Fibroblast of lung (primary cell): ENCODE results near the gene SNAP47. TPM values are rescaled to one million over a fixed set of nuclear protein-coding genes. Genes with fewer than 3 reads are reported as not detected.

Experiments used
- DNase-seq, 2 donors: peaks; one replicate each; pipeline versions ENCODE4 v3.0.0 to v3.0.0-alpha.2; 2010; ENCODE audit warnings: low read depth in 2 of 2
- H2AFZ ChIP-seq: 2 replicates; pipeline ENCODE4 v1.5.1; 2012; ENCODE audit warnings: low read length, control low read depth, inconsistent platforms
- H3K27ac ChIP-seq: 2 replicates; pipeline ENCODE4 v1.5.1; 2011; ENCODE audit warnings: low read length, control low read depth; ENCODE audit not compliant: insufficient read depth
- H3K27me3 ChIP-seq: 2 replicates; pipeline ENCODE4 v1.5.1; 2011; ENCODE audit warnings: mild to moderate bottlenecking, low read length; ENCODE audit not compliant: control insufficient read depth, insufficient read depth
- H3K36me3 ChIP-seq: 2 replicates; pipeline ENCODE4 v1.5.1; 2011; ENCODE audit warnings: low read length; ENCODE audit not compliant: control insufficient read depth, insufficient read depth
- H3K4me1 ChIP-seq: 2 replicates; pipeline ENCODE4 v1.5.1; 2011; ENCODE audit warnings: low read length; ENCODE audit not compliant: control insufficient read depth, insufficient read depth; ENCODE audit errors: extremely low read depth
- H3K4me2 ChIP-seq: 2 replicates; pipeline ENCODE4 v1.5.1; 2011; ENCODE audit warnings: low read length, control low read depth; ENCODE audit not compliant: insufficient read depth; ENCODE audit errors: extremely low read depth
- H3K4me3 ChIP-seq, 4 experiments: fragments of 200-600 bp in 1 of 4; sonication (generic) in 1 of 4; replicated peaks in 1 of 4; 2 replicates each; pipeline ENCODE4 v1.5.1; 2011 to 2016; ENCODE audit warnings: low read length in 4 of 4, low read depth in 3 of 4, mild to moderate bottlenecking in 3 of 4, control low read depth in 2 of 4, inconsistent platforms in 1 of 4, mixed read lengths in 1 of 4; ENCODE audit not compliant: insufficient read depth in 1 of 4; ENCODE audit errors: control extremely low read depth in 1 of 4
- H3K79me2 ChIP-seq: 2 replicates; pipeline ENCODE4 v1.5.1; 2012; ENCODE audit warnings: mild to moderate bottlenecking, low read length, inconsistent platforms; ENCODE audit not compliant: control insufficient read depth, insufficient read depth
- H3K9ac ChIP-seq: 2 replicates; pipeline ENCODE4 v1.5.1; 2011; ENCODE audit warnings: mild to moderate bottlenecking, low read length, control low read depth; ENCODE audit not compliant: insufficient read depth
- H3K9me3 ChIP-seq: 2 replicates; pipeline ENCODE4 v1.5.1; 2012; ENCODE audit warnings: low read depth, low read length; ENCODE audit not compliant: control insufficient read depth, insufficient read depth
- H4K20me1 ChIP-seq: 2 replicates; pipeline ENCODE4 v1.5.1; 2011; ENCODE audit warnings: low read length; ENCODE audit not compliant: control insufficient read depth, insufficient read depth; ENCODE audit errors: extremely low read depth
- CTCF ChIP-seq, 2 donors: IDR thresholded peaks in 1 of 2; conservative IDR thresholded peaks in 1 of 2; 1 replicate in 1 of 2; 2 replicates in 1 of 2; pipeline ENCODE4 v1.5.1; 2011 to 2012; ENCODE audit warnings: low read length in 2 of 2, control low read depth in 1 of 2, inconsistent platforms in 1 of 2, low read depth in 1 of 2, mild to moderate bottlenecking in 1 of 2
- EZH2 ChIP-seq: IDR thresholded peaks from 2 replicates; pipeline ENCODE4 v1.5.1; 2012; ENCODE audit warnings: low read length, control low read depth, mild to moderate bottlenecking; ENCODE audit errors: missing control alignments
- polyA plus RNA-seq, 2 donors: library from polyadenylated mRNA; depleted of rRNA in 1 of 2; stranded (reverse) in 1 of 2; unstranded in 1 of 2; fragments of >200 nt; gene quantifications; 2 replicates each; pipeline ENCODE4 v1.2.1, GENCODE V29; 2011 to 2012; ENCODE audit warnings: missing spikeins in 1 of 2
- total RNA-seq: library from RNA; depleted of rRNA; stranded (reverse); fragments of >200 nt; gene quantifications from 2 replicates; pipeline ENCODE4 v1.2.1, GENCODE V29; 2014

The SNAP47 gene
- total and polyA plus RNA-seq, 2 donors (not counting 1 experiment from before 2014, with no cell fraction given): 32.4 to 66.9 TPM

- Histone ChIP-seq H3K27me3 (no peaks in the 10 kb centered on the region), H4K20me1 (no peaks in the 10 kb centered on the region), H2AFZ (no peak overlapping the region), H3K4me2 (no peak overlapping the region), H3K4me1 (peaks cover 3% of the 10 kb centered on the region), H3K27ac (no peak overlapping the region), H3K79me2 (no peaks in the 10 kb centered on the region), H3K4me3 (no peak overlapping the region), H3K9ac (no peak overlapping the region), H3K9me3 (no peaks in the 10 kb centered on the region), H3K36me3 (peaks cover 14% of the 10 kb centered on the region)
- TF ChIP-seq CTCF (conservative IDR thresholded peaks at IDR 0.05 in 1 of 2, IDR thresholded peaks at IDR 0.05 in 1 of 2; ENCODE audit: low read depth in 1 of 2, low read length in 2 of 2): no peak
- no peak for TF ChIP-seq EZH2
- no peak for DNase-seq
Observed at GRCh38 chr1:227770812-227771211, 35.6 kb downstream of the SNAP47 start.

- Histone ChIP-seq H2AFZ (no peak overlapping the region), H3K27me3 (no peaks in the 10 kb centered on the region), H3K4me2 (no peak overlapping the region), H3K9me3 (no peaks in the 10 kb centered on the region), H3K4me3 (no peak overlapping the region), H3K27ac (no peak overlapping the region), H3K4me1 (peaks cover 3% of the 10 kb centered on the region), H3K9ac (no peak overlapping the region), H3K79me2 (no peaks in the 10 kb centered on the region), H3K36me3 (peaks cover 16% of the 10 kb centered on the region), H4K20me1 (no peaks in the 10 kb centered on the region)
- TF ChIP-seq CTCF (conservative IDR thresholded peaks at IDR 0.05 in 1 of 2, IDR thresholded peaks at IDR 0.05 in 1 of 2; ENCODE audit: low read depth in 1 of 2, low read length in 2 of 2): no peak
- no peak for TF ChIP-seq EZH2
- DNase-seq: no peak
Observed at GRCh38 chr1:227771326-227771725, 36.1 kb downstream of the SNAP47 start.

GRCh38 chr1:227771771-227772170 lies 36.5 kb downstream of the SNAP47 start:
- no peak for DNase-seq
- peaks cover 16% of the 10 kb centered on the region for H3K36me3 ChIP-seq
- no peaks in the 10 kb centered on the region for H3K27me3 ChIP-seq
- no peak overlapping the region for H3K27ac ChIP-seq
- H3K79me2 ChIP-seq: no peaks in the 10 kb centered on the region
- H3K9me3 ChIP-seq: no peaks in the 10 kb centered on the region
- H4K20me1 ChIP-seq: no peaks in the 10 kb centered on the region
- no peak for TF ChIP-seq CTCF (conservative IDR thresholded peaks at IDR 0.05 in 1 of 2, IDR thresholded peaks at IDR 0.05 in 1 of 2; ENCODE audit: low read depth in 1 of 2, low read length in 2 of 2)
- TF ChIP-seq EZH2: no peak
- H3K9ac ChIP-seq: no peak overlapping the region
- H3K4me2 ChIP-seq: no peak overlapping the region
- H2AFZ ChIP-seq: no peak overlapping the region
- peaks cover 3% of the 10 kb centered on the region for H3K4me1 ChIP-seq
- H3K4me3 ChIP-seq: no peak overlapping the region
